Retinal pigment epithelial cell (primary cell): Measurements from ENCODE around the gene FAM241A.
"Not testable (repeated sequence)": the region's sequence is repeated elsewhere in the genome, so short reads cannot be mapped to it uniquely, and the experiment has no call there.

Source experiments
- DNase-seq: peaks from one replicate; pipeline ENCODE4 v3.0.0-alpha.2; 2010; ENCODE audit warnings: low read depth
- H3K4me3 ChIP-seq: 2 replicates; pipeline ENCODE4 v1.5.1; 2011; ENCODE audit warnings: mild to moderate bottlenecking, low read length, control low read depth, moderate library complexity
- CTCF ChIP-seq: conservative IDR thresholded peaks from 2 replicates; pipeline ENCODE4 v1.5.1; 2011; ENCODE audit warnings: low read depth, low read length, control low read depth, inconsistent platforms

Gene FAM241A

GRCh38 chr4:112110059-112110425, 35.2 kb upstream of the FAM241A start:
- TF ChIP-seq CTCF: no peak
- no peak for DNase-seq
- H3K4me3 ChIP-seq: no peak overlapping the region

GRCh38 chr4:112111306-112111705, 33.9 kb upstream of the FAM241A start:
- no peak for DNase-seq
- H3K4me3 ChIP-seq: no peak overlapping the region
- TF ChIP-seq CTCF: no peak

- H3K4me3 ChIP-seq, DNase-seq: not testable (repeated sequence)
These were observed 33.2 kb upstream of the FAM241A start for GRCh38 chr4:112112095-112112494.

- no peak for DNase-seq
- H3K4me3 ChIP-seq: no peak overlapping the region
- TF ChIP-seq CTCF: no peak
These were observed 32.6 kb upstream of the FAM241A start for GRCh38 chr4:112112590-112113170.

GRCh38 chr4:112113864-112114263, 31.4 kb upstream of the FAM241A start:
- DNase-seq: no peak
- TF ChIP-seq CTCF: no peak
- no peak overlapping the region for H3K4me3 ChIP-seq

- DNase-seq: no peak
- no peak overlapping the region for H3K4me3 ChIP-seq
- TF ChIP-seq CTCF: no peak
These were observed 30.8 kb upstream of the FAM241A start for GRCh38 chr4:112114452-112114851.

GRCh38 chr4:112118742-112119352, 26.4 kb upstream of the FAM241A start:
- no peak for DNase-seq
- no peak for TF ChIP-seq CTCF
- H3K4me3 ChIP-seq: no peak overlapping the region
